HPDE6-E6E7 (cell line): ENCODE data around the gene COX6A2.
A peak's percentile ranks its signal among the peaks of the same experiment; 100 is the strongest.
"Not testable (repeated sequence)": the region's sequence is repeated elsewhere in the genome, so short reads cannot be mapped to it uniquely, and the experiment has no call there.

Experiments used
- DNase-seq: peaks from one replicate; pipeline ENCODE4 v3.0.0; 2011; ENCODE audit warnings: missing footprints; ENCODE audit errors: extremely low spot score

The COX6A2 gene

GRCh38 chr16:31461921-31462804, 34.0 kb upstream of the COX6A2 start:
- no peak for DNase-seq

- DNase-seq = no peak
Measured at GRCh38 chr16:31461201-31461920, 33.2 kb upstream of the COX6A2 start.

GRCh38 chr16:31460582-31461002, 32.4 kb upstream of the COX6A2 start:
- no peak for DNase-seq

- DNase-seq = peak; percentile 91
Measured at GRCh38 chr16:31459687-31460581, 31.8 kb upstream of the COX6A2 start.

GRCh38 chr16:31458844-31459686, 30.9 kb upstream of the COX6A2 start, which contains the start of gene ARMC5:
TSS of gene ARMC5 (plus strand) at chr16:31459501. CDS start at chr16:31459525, 24 bp downstream.
- peak; percentile 80 for DNase-seq

- no peak for DNase-seq
Measured at GRCh38 chr16:31458073-31458843, 30.1 kb upstream of the COX6A2 start.

- DNase-seq = no peak
Measured at GRCh38 chr16:31456988-31457360, 28.8 kb upstream of the COX6A2 start.

GRCh38 chr16:31455601-31456314, 27.6 kb upstream of the COX6A2 start:
- no peak for DNase-seq

GRCh38 chr16:31453255-31454204, 25.4 kb upstream of the COX6A2 start:
- DNase-seq = no peak

- no peak for DNase-seq
Measured at GRCh38 chr16:31452631-31453106, 24.5 kb upstream of the COX6A2 start.

- DNase-seq = peak; percentile 72
Measured at GRCh38 chr16:31451681-31452351, 23.7 kb upstream of the COX6A2 start.

- no peak for DNase-seq
Measured at GRCh38 chr16:31451201-31451600, 23.0 kb upstream of the COX6A2 start.

- not testable (repeated sequence) for DNase-seq
Measured at GRCh38 chr16:31445931-31446330, 17.8 kb upstream of the COX6A2 start.

GRCh38 chr16:31441956-31442355, 13.8 kb upstream of the COX6A2 start:
- DNase-seq = no peak

- no peak for DNase-seq
Measured at GRCh38 chr16:31440516-31441184, 12.5 kb upstream of the COX6A2 start.

GRCh38 chr16:31439519-31439918, 11.4 kb upstream of the COX6A2 start:
- no peak for DNase-seq

- DNase-seq = not testable (repeated sequence)
Measured at GRCh38 chr16:31439023-31439422, 10.9 kb upstream of the COX6A2 start.
